RPMI8226 (cell line): ENCODE results near the gene ZNF385D.
A peak's percentile ranks its signal among the peaks of the same experiment; 100 is the strongest.

Experiments
- DNase-seq: peaks from one replicate; pipeline ENCODE4 v3.0.0-alpha.2; 2015

ZNF385D gene

GRCh38 chr3:21750831-21751391 is at the start of gene ZNF385D:
TSS of gene ZNF385D (minus strand) at chr3:21751210. CDS start at chr3:21750916, 294 bp downstream.
- DNase-seq, result no peak

- DNase-seq, result no peak
These were observed 47.5 kb upstream of the ZNF385D start for GRCh38 chr3:21798356-21799088.

GRCh38 chr3:21795921-21796320 is 44.9 kb upstream of the ZNF385D start:
- no peak for DNase-seq

- DNase-seq, result no peak
These were observed 44.3 kb upstream of the ZNF385D start for GRCh38 chr3:21795152-21795837.

GRCh38 chr3:21794291-21794690 is 43.3 kb upstream of the ZNF385D start:
- DNase-seq, result no peak

DNA sequence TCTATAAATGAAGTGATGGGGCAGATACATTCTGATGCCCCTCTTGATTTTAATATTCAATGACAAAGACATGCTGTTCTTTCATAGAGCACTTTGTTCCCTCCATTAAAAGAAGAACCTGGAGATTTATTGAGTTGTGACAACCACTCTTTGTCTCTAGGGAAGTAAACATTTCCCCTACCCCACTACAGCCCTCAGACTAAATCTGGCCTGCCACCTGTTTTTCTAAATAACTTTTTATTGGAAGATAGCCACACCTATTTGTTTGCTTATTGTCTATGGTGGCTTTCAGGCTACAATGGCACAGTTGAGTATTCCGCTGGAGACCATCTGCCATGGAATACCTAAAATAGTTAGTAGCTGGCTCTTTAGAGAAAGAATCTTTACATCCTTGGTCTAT is 41.2 kb upstream of the ZNF385D start:
- no peak for DNase-seq

GRCh38 chr3:21791356-21791755 is 40.3 kb upstream of the ZNF385D start:
- DNase-seq, result no peak

DNA sequence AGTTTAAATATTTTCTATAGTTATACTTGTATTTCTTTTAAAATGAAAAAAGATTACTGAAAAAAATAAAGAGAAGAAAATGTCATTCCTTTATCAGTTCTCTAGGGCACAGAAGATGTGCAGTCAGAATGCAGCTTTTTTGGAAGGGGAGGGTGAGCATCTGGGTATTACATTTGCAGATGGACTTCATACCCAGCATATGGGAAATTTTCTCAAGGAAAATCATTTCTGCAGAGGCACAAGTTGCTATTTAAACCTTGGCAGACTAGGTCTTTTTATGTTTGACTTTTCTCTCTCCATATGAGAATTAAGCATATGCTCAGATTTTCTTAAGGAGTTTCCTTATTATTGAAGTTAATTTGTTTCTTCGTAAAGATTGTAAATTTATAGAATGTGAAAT is 39.5 kb upstream of the ZNF385D start:
- no peak for DNase-seq

GRCh38 chr3:21789730-21790129 is 38.7 kb upstream of the ZNF385D start:
- DNase-seq, result no peak

DNA sequence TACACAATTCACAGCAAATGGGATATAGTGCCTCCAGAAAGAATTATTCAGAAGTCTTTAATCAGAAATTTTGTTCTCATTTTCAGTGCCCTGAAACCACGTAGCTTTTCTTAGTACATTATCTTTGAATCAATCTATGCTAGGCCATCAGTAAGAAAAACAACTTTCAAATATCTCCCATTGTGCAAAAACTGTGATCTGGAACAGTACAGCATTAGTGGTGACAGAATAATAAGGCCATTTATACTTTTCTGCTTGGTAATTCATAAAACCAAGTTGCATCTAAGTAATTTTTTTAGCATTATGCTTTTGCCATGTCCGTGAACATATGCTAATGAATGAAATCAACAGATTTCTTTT is 35.4 kb upstream of the ZNF385D start:
- no peak for DNase-seq

GRCh38 chr3:21785765-21786437 is 34.9 kb upstream of the ZNF385D start:
- DNase-seq, result no peak

DNA sequence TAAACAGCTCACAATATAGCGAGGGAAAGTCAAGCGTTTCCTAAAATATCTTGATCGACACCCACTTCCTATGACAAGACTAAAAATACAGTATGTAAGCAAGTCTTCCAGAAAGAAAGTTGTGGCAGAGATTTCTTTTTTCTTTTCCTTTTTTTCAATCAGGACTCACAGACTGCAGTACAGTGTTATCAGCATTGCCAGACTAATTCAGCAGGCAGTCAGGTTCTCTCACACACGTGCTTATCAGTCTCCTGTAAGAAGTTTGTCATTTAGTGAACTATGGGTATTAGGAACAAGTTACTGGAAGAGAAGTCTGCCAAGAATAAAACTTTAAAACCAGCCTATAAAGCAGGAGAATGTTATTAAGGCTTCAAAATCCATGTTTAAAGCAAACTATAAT is 32.8 kb upstream of the ZNF385D start:
- DNase-seq, result no peak

DNA sequence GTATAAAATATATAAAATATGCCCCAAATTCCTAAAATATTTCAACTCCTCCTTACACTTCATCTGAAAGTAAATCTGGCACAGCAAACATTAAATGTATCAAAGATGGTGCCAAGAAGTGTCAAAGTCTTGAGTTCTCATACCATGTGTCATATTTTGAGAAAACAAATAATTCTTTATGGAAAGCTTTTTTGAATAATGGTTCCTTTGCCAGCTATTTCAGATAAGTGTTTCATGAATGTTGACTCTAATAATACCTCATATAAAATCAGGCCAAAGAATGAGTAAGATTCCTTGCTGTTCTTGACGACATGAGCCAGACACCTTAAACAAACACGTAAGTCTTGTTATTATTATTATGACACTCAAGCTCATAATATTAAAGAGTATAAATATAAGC is 30.3 kb upstream of the ZNF385D start:
- no peak for DNase-seq

DNA sequence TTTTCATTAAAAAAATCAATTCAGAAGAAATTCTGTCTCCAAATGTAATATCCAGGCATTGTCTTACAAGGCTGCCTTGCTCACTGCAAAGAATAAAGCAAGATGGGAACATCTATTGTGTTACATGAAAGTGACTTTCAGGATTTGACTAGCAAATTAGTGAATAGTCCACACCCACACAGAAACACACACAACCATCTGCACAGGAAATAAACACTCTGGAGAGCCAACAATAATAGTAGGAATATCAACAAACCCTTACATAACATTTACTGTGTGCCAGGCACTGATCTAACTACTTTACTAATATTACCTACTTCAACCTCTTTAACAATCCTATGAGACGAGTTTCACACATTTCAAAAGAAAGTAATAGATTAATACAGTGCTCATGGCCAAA is 28.9 kb upstream of the ZNF385D start:
- no peak for DNase-seq

GRCh38 chr3:21778715-21779114 is 27.7 kb upstream of the ZNF385D start:
- DNase-seq, result no peak

- DNase-seq, result no peak
These were observed 26.8 kb upstream of the ZNF385D start for GRCh38 chr3:21777821-21778220.

GRCh38 chr3:21766002-21766401 is 15.0 kb upstream of the ZNF385D start:
- no peak for DNase-seq

GRCh38 chr3:21755896-21756295 is 4.9 kb upstream of the ZNF385D start:
- DNase-seq, result no peak

GRCh38 chr3:21754839-21755238 is 3.8 kb upstream of the ZNF385D start:
- no peak for DNase-seq

GRCh38 chr3:21752749-21753347 is 1.8 kb upstream of the ZNF385D start:
- DNase-seq, result peak; percentile 36

DNA sequence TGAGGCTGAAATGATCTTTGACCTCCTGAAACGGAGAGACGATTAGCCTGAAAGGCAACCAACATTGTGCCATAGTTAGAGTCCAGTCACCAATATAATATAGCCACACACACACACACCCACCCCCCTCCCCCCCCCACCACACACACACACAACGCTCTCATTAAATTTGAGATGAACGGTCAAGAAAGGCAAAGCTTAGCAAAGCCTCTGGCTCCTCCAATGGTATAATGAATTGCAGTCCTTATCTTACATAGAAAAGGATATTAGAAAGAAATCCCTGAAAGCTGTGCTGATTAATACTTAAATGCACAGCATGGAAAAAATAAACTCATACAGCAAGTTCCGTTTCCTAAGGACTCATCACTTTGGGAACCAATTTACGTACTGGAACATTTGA is 876 bp upstream of the ZNF385D start:
- no peak for DNase-seq

- DNase-seq, result no peak
These were observed 822 bp downstream of the ZNF385D start for GRCh38 chr3:21750080-21750696.

DNA sequence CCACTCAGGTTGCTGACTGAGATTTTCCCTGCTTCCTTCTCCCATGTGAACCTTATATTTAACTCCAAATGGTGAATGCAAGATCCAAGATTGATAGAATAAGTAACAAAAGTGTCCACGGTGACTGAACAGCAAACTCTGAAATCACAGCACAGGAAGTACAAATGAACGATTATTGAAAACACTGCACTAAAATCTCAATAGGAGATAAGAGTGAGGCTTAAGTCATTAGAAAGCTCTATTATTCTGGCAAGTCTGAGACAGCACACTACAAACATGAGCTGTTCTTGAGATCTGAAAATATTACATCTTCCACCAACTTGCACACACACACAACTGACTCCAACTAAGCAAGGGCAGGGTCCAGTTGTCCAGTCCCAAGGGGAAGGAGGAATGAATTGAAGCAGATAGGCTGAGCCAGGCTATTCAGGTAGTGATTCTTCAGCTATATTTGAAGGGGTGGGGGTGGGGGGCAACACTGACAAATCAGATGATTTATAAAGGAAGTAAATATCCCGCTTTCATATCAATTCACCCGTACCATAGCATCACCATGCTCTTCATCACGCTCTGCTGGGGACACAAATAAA is 2.9 kb downstream of the ZNF385D start:
- no peak for DNase-seq
